NCI-H1417 treated with DMSO at 0.1 percent for 48 hours (cell line): ENCODE measurements around the gene SIRT2.
"Not testable (repeated sequence)": the region's sequence is repeated elsewhere in the genome, so short reads cannot be mapped to it uniquely, and the experiment has no call there.

Experiments used
- DNase-seq: peaks from one replicate; lab custom pipeline; 2025; lab: John Stamatoyannopoulos, UW

SIRT2 gene

GRCh38 chr19:38843175-38843758 is 56.2 kb downstream of the SIRT2 start:
- no peak for DNase-seq

GRCh38 chr19:38842439-38843174 is 56.8 kb downstream of the SIRT2 start:
- DNase-seq = no peak

- no peak for DNase-seq
These were observed 57.5 kb downstream of the SIRT2 start for GRCh38 chr19:38841787-38842438.

- no peak for DNase-seq
These were observed 58.1 kb downstream of the SIRT2 start for GRCh38 chr19:38841180-38841766.

- no peak for DNase-seq
These were observed 58.8 kb downstream of the SIRT2 start for GRCh38 chr19:38840583-38840968.

GRCh38 chr19:38839816-38840582 is 59.4 kb downstream of the SIRT2 start:
- no peak for DNase-seq

- DNase-seq = no peak
These were observed 60.2 kb downstream of the SIRT2 start for GRCh38 chr19:38838986-38839761.

- no peak for DNase-seq
These were observed 61.0 kb downstream of the SIRT2 start for GRCh38 chr19:38838208-38838985.

- no peak for DNase-seq
These were observed 61.7 kb downstream of the SIRT2 start for GRCh38 chr19:38837656-38838121.

GRCh38 chr19:38836983-38837626 is 62.3 kb downstream of the SIRT2 start:
- DNase-seq = no peak

GRCh38 chr19:38836159-38836982 is 63.0 kb downstream of the SIRT2 start:
- no peak for DNase-seq

GRCh38 chr19:38834590-38834989 is 64.8 kb downstream of the SIRT2 start:
- DNase-seq = no peak

- no peak for DNase-seq
These were observed 65.3 kb downstream of the SIRT2 start for GRCh38 chr19:38834104-38834490.

GRCh38 chr19:38833092-38833425 is 66.4 kb downstream of the SIRT2 start:
- DNase-seq = no peak

- DNase-seq = no peak
These were observed 68.2 kb downstream of the SIRT2 start for GRCh38 chr19:38831142-38831605.

GRCh38 chr19:38830039-38830733 is 69.2 kb downstream of the SIRT2 start:
- DNase-seq = no peak

- DNase-seq = not testable (repeated sequence)
These were observed 70.2 kb downstream of the SIRT2 start for GRCh38 chr19:38829203-38829602.
